Activated naive CD8-positive, alpha-beta T cell treated with anti-CD3 and anti-CD28 coated beads, Interleukin-2, amount 10 ng/mL, durations not matched to agents 7 days and 5 days (primary cell): ENCODE measurements around the gene TM4SF5. TPM values are rescaled to one million over a fixed set of nuclear protein-coding genes. Genes with fewer than 3 reads are reported as not detected.

Experiments
- ATAC-seq: fragments of 150-1000 bp; cut with Tn5 transposase; one replicate; pipeline ENCODE4 v1.10.0; 2021; ENCODE audit warnings: low read depth, moderate library complexity
- POLR2A ChIA-PET: fragments of 350-600 bp; sonication (Branson Sonifier 250); formaldehyde crosslinking; loops from one replicate; lab custom pipeline; 2021; ENCODE audit warnings: antibody characterized with exemption; lab: Charles Lee
- DNase-seq: peaks from one replicate; pipeline ENCODE4 v3.0.0; 2021
- H3K27ac Mint-ChIP-seq: one replicate; pipeline ENCODE4 v1.8.0; 2022; ENCODE audit warnings: mild to moderate bottlenecking, mixed read lengths
- H3K27me3 Mint-ChIP-seq: one replicate; pipeline ENCODE4 v1.8.0; 2022; ENCODE audit warnings: mild to moderate bottlenecking, moderate library complexity, mixed read lengths
- H3K36me3 Mint-ChIP-seq: one replicate; pipeline ENCODE4 v1.8.0; 2021; ENCODE audit warnings: mild to moderate bottlenecking, mixed read lengths
- H3K4me1 Mint-ChIP-seq: one replicate; pipeline ENCODE4 v1.8.0; 2021; ENCODE audit warnings: mixed read lengths
- H3K4me3 Mint-ChIP-seq: one replicate; pipeline ENCODE4 v1.8.0; 2022; ENCODE audit warnings: mild to moderate bottlenecking, moderate library complexity, mixed read lengths
- H3K9me3 Mint-ChIP-seq: one replicate; pipeline ENCODE4 v1.8.0; 2021; ENCODE audit warnings: mixed read lengths
- total RNA-seq, 2 experiments: library from RNA; stranded (reverse); gene quantifications; one replicate each; pipeline ENCODE4 v1.2.3, GENCODE V29; 2021

TM4SF5 gene
- total RNA-seq, 2 experiments from 2014 or later: not detected

GRCh38 chr17:4759776-4760236 is 11.9 kb upstream of the TM4SF5 start:
- Mint-ChIP-seq H3K27me3 (peaks cover 35% of the 10 kb centered on the region), H3K4me1 (no peaks in the 10 kb centered on the region), H3K9me3 (no peaks in the 10 kb centered on the region), H3K27ac (no peak overlapping the region), H3K4me3 (no peak overlapping the region), H3K36me3 (no peaks in the 10 kb centered on the region)
- no peak for ATAC-seq
- POLR2A ChIA-PET: no interaction called here
- no peak for DNase-seq

DNA sequence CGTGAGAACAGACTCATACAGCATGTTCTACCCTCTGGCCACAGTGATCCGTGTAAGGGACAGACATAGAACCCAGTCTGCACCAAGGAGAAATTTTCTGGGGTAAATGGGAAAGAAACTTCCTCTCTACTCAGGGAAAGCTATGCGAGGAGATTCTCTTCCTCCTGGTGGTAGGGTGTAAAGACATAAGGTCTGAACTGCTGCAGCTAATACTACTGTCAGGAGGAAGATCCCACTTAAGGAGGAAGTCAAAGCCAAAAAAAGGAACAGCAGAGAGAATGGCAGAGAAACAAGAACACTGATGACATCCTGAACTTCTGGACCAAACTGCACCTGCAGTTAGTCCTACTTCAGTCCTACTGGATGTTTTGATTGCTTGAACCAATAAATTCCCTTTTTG is 7.1 kb upstream of the TM4SF5 start:
- peaks cover 18% of the 10 kb centered on the region for H3K27me3 Mint-ChIP-seq
- no peaks in the 10 kb centered on the region for H3K9me3 Mint-ChIP-seq
- no peak overlapping the region for H3K4me3 Mint-ChIP-seq
- no peaks in the 10 kb centered on the region for H3K36me3 Mint-ChIP-seq
- ATAC-seq: no peak
- DNase-seq: no peak
- POLR2A ChIA-PET: no interaction called here
- no peak overlapping the region for H3K27ac Mint-ChIP-seq
- no peaks in the 10 kb centered on the region for H3K4me1 Mint-ChIP-seq

DNA sequence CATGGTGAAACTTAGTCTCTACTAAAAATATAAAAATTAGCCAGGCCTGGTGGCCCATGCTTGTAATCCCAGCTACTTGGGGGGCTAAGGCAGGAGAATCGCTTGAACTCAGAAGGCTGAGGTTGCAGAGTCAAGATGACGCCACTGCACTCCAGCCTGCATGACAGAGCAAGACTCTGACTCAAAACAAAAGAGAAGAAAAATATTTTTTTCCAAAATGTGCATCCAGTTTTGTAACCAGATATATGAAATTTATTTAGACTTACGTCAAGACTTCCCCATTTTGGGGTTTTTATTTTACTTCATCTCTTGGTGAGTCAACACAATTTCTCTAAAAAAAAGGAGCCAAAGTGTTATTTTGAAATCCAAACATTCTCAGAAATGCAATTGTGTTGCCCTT is 5.5 kb upstream of the TM4SF5 start:
- ATAC-seq (no peak), DNase-seq (no peak)
- POLR2A ChIA-PET: no interaction called here
- H3K4me3 Mint-ChIP-seq: no peak overlapping the region
- H3K36me3 Mint-ChIP-seq: no peaks in the 10 kb centered on the region
- H3K9me3 Mint-ChIP-seq: no peaks in the 10 kb centered on the region
- H3K27me3 Mint-ChIP-seq: peaks cover 23% of the 10 kb centered on the region
- peaks cover 4% of the 10 kb centered on the region for H3K4me1 Mint-ChIP-seq
- H3K27ac Mint-ChIP-seq: no peak overlapping the region

DNA sequence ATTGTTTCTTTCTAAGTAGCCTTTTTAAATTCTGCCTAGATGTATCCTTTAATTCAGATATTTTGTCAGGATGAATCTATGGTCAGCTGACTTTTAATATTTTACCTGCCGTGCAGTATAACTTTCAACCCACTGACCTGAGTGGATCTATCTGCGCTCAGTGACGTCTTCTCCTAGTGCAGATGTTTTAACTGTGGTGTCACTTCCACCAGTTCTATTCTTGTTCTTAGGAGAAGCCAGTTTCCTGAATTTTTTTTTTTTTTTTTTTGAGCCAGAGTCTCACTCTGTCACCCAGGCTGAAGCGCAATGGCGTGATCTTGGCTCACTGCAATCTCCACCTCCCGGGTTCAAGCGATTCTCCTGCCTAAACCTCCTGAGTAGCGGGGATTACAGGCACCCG is 5.0 kb upstream of the TM4SF5 start:
- POLR2A ChIA-PET: no interaction called here
- no peaks in the 10 kb centered on the region for H3K9me3 Mint-ChIP-seq
- H3K27me3 Mint-ChIP-seq: peaks cover 21% of the 10 kb centered on the region
- peaks cover 8% of the 10 kb centered on the region for H3K4me1 Mint-ChIP-seq
- H3K4me3 Mint-ChIP-seq: no peak overlapping the region
- ATAC-seq: no peak
- DNase-seq: no peak
- H3K36me3 Mint-ChIP-seq: no peaks in the 10 kb centered on the region
- H3K27ac Mint-ChIP-seq: no peak overlapping the region

DNA sequence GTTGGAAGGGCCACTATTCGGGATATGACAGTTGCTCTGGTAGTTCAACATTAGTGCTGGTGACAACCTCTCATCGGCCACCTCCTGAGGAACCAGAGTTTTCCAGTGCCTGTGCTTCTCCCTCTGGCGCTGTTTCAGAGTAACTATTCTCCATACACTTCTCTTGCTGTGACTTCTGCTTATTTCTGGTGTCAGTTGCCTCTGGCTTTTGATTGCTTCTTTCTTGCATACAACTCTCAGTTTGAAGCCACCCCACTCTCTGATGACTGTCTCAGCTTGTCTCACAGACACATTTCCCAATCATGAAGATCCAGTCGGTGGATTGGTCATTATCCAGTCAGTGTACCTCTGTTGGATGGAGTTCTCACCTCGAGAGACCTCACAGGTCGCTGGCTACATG is 3.4 kb upstream of the TM4SF5 start:
- Mint-ChIP-seq H3K4me1 (peaks cover 11% of the 10 kb centered on the region), H3K4me3 (no peak overlapping the region), H3K27me3 (peaks cover 24% of the 10 kb centered on the region), H3K9me3 (no peaks in the 10 kb centered on the region), H3K27ac (no peak overlapping the region), H3K36me3 (no peaks in the 10 kb centered on the region)
- POLR2A ChIA-PET: no interaction called here
- DNase-seq (no peak), ATAC-seq (no peak)

DNA sequence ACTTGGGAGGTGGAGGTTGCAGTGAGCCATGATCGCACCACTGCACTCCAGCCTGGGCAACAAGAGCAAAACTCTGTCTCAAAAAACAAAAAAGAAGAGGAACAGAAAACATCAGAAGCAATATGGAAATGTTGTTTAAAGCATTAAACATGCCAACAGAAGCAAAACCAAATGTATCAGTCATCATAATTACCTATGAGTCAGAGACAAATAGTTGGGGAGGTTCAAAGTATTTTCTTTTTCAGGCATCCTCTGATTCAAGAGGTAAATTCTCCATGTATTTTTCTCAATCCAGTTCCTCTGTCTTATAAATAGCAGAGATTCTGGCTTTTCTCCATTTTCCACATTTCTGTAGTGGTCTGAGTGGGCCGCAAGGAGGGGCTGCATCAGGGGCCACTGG is 2.1 kb upstream of the TM4SF5 start:
- Mint-ChIP-seq H3K27ac (no peak overlapping the region), H3K36me3 (no peaks in the 10 kb centered on the region), H3K4me1 (peaks cover 13% of the 10 kb centered on the region), H3K27me3 (peaks cover 23% of the 10 kb centered on the region), H3K4me3 (no peak overlapping the region), H3K9me3 (no peaks in the 10 kb centered on the region)
- POLR2A ChIA-PET: no interaction called here
- DNase-seq (no peak), ATAC-seq (no peak)

DNA sequence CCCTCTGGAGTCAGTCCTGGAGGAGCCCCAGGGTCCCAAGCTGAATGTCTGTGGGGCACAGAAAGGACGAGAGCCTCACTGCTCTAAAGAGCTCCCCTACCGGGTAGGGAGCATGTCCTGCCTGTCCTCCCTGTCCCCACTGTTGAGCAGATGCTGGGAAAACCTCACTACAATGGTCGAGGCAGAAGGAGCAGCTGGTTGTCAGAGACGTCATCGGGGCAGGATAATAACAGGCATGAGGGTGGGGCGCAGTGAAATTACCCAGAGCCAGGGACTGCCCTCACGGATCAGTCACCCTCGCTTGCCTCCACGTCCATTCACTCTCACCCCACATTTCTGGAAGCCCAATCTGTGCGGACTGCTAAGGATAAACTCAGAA is 538 bp downstream of the TM4SF5 start:
- peaks cover 29% of the 10 kb centered on the region for H3K27me3 Mint-ChIP-seq
- no peak for ATAC-seq
- no peak for DNase-seq
- peaks cover 13% of the 10 kb centered on the region for H3K4me1 Mint-ChIP-seq
- H3K4me3 Mint-ChIP-seq: no peak overlapping the region
- H3K36me3 Mint-ChIP-seq: no peaks in the 10 kb centered on the region
- H3K27ac Mint-ChIP-seq: no peak overlapping the region
- POLR2A ChIA-PET: interaction anchor here (1.0 to 1.7 kb wide), 3 partner anchors 17 to 119 kb away, joined by 3 read pairs; partner anchors contain the start of gene GLTPD2
- no peaks in the 10 kb centered on the region for H3K9me3 Mint-ChIP-seq

DNA sequence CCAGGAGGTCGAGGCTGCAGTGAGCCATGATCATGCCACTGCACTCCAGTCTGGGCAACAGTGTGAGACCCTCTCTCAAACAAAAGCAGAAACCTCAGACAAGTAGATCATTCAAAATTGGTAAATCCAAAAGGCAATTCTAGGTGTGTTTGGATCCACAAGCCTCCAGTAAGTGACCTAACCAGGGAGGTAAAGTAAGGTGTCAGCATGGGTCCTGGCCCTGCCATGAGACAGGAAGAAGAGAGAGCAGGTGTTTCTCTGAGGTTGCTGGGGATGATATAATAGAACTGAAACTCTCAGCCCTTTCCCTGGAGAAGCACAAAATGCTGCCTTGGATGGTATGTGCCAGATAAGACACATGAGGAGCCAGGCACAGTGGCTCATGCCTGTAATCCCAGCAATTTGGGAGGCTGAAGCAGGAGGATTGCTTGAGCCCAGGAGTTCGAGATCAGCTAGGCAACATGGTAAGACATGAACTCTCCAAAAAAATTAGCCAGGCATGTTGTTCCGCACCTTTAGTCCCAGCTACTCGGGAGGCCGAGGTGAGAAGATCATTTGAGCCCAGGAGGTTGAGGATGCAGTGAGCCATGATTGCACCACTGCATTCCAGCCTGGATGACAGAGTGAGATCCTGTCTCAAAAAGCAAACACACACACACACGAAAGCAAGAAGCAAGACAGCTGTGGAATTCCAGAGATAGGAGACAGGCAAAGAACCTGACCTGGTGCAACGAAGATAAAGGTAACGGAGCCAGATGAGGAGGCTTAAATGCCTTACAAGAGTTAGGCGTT is 6.5 kb downstream of the TM4SF5 start:
- H3K4me3 Mint-ChIP-seq: no peak overlapping the region
- no peak overlapping the region for H3K27ac Mint-ChIP-seq
- H3K4me1 Mint-ChIP-seq: peaks cover 10% of the 10 kb centered on the region
- POLR2A ChIA-PET: no interaction called here
- peaks cover 41% of the 10 kb centered on the region for H3K27me3 Mint-ChIP-seq
- no peaks in the 10 kb centered on the region for H3K36me3 Mint-ChIP-seq
- DNase-seq (no peak), ATAC-seq (no peak)
- H3K9me3 Mint-ChIP-seq: no peaks in the 10 kb centered on the region

DNA sequence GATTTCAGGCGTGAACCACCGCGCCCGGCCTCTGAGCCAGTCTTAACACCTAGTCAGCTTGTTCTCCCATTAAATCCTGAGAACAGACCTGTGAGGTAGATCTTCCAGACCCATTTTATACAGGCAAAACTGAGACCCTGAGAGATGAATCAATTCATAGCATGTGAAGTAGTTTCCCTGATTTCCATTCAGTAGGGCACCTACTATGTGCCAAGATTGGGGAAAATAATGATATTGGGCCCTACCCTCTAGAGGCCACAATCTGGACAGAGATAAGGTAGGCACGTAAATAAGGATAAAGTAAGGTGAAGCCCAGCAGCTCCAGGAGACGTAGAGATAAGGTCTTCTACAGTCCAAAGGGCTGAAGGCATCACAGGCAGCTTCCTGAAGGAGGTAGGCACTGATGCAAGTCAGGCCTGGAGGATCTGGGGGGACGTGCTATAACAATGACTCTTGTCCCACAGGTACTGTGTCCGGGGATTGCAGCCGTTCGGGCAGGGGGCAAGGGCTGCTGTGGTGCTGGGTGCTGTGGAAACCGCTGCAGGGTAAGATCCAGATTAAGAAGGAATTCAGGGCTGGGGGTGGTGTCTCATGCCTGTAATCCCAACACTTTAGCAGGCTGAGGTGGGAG is 8.8 kb downstream of the TM4SF5 start:
- POLR2A ChIA-PET: interaction anchor here (0.9 to 1.0 kb wide), 2 partner anchors 8 to 70 kb away, joined by 3 to 4 read pairs; partner anchors contain the start of genes ARRB2 and GLTPD2
- H3K27me3 Mint-ChIP-seq: peaks cover 56% of the 10 kb centered on the region

GRCh38 chr17:4782652-4783051 is 11.0 kb downstream of the TM4SF5 start:
- Mint-ChIP-seq H3K4me1 (peaks cover 22% of the 10 kb centered on the region), H3K4me3 (no peak overlapping the region), H3K27me3 (peaks cover 71% of the 10 kb centered on the region), H3K36me3 (no peaks in the 10 kb centered on the region), H3K9me3 (no peaks in the 10 kb centered on the region), H3K27ac (no peak overlapping the region)
- POLR2A ChIA-PET: interaction anchor here (0.7 to 1.5 kb wide), 4 partner anchors 10 to 74 kb away, joined by 4 to 7 read pairs (median 5); no protein-coding TSS in a partner anchor
- DNase-seq: peak; percentile 41
- peak; percentile 40 for ATAC-seq

More for the DNA sequence above, 8.8 kb downstream of the TM4SF5 start:
- Mint-ChIP-seq H3K36me3 (no peaks in the 10 kb centered on the region), H3K4me3 (no peak overlapping the region), H3K9me3 (no peaks in the 10 kb centered on the region), H3K4me1 (peaks cover 10% of the 10 kb centered on the region), H3K27ac (no peak overlapping the region)
- ATAC-seq (no peak), DNase-seq (no peak)

DNA sequence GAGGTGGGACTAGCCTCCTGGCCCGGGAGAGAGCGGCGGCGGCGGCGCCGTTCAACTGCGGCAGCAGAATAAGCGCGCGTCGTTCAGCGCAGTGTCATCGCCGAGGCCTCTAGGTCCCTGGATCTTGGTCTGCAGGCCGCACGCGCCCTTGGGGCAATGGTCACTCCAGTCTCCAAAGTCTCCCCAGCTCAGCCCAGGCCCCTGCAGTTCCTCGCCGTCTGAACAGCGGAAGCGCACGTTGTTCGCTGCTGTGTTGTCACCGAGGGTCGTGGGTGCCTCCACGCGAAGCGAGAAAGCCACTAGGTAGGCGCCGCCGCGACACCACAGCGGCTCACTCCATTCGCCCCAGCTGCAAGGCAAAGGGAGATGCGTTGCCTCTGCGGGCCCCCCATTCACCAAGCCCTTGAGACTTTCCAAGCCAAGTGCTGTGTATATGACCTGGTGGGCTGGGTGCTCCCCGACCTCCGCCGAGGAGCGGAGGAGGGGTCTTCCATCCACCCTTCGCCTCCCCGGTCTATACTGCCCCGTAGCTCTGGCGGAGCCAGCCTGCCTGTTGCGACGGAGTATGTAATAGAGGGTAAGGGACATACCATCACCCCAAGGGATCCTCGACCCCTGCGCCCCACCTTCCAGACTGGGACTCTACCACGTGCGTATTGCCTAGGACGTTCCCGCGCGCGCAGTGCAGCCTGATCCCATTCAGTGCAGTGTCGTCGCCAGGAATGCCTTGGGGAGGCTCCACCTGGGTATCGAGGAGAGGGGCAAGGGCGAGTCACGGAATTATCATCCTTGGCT is 13.8 kb downstream of the TM4SF5 start:
- Mint-ChIP-seq H3K4me1 (peaks cover 18% of the 10 kb centered on the region), H3K9me3 (no peaks in the 10 kb centered on the region), H3K4me3 (peak overlapping the region; percentile 55), H3K36me3 (no peaks in the 10 kb centered on the region), H3K27me3 (peaks cover 77% of the 10 kb centered on the region), H3K27ac (no peak overlapping the region)
- ATAC-seq: no peak
- peak; percentile 49 for DNase-seq
- POLR2A ChIA-PET: interaction anchor here (0.5 to 1.4 kb wide), 2 partner anchors 10 kb away, joined by 3 to 5 read pairs; partner anchors contain the start of gene PSMB6

DNA sequence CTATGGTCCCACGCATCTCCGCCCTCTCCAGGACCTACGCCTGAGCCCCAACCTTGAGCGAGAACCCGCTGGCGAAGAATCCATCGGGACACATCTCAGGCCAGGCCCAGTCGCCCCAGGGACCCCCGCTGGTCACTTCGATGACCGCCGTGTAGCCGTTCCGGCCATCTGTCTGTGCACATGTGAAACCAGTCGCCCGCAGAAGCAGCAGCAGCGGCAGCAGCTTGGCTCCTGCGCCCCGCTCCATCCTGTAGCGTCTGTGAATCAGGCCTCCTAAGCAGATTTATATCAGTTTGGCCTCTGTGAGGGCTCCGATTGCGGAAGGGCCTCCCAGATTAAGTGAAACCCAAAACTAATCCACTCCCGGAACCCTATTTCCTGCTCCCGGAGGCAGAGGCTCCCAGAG is 14.4 kb downstream of the TM4SF5 start, which contains the start of gene VMO1:
VMO1 (minus strand) TSS at position 259 of the 406 bp plus-strand sequence; CDS start at position 247, 12 bp downstream.
- Mint-ChIP-seq H3K4me1 (peaks cover 21% of the 10 kb centered on the region), H3K9me3 (no peaks in the 10 kb centered on the region), H3K27ac (no peak within 1 kb of the TSS), H3K4me3 (peak within 1 kb of the TSS; percentile 55), H3K27me3 (peaks cover 74% of the 10 kb centered on the region), H3K36me3 (no peaks in the 10 kb centered on the region)
- ATAC-seq (no peak), DNase-seq (no peak)
- POLR2A ChIA-PET: interaction anchor here (0.5 kb wide), 1 partner anchor 97 kb away, joined by 3 read pairs; no protein-coding TSS in a partner anchor

- DNase-seq (no peak), ATAC-seq (no peak)
- no peaks in the 10 kb centered on the region for H3K36me3 Mint-ChIP-seq
- H3K27ac Mint-ChIP-seq: no peak overlapping the region
- no peak overlapping the region for H3K4me3 Mint-ChIP-seq
- H3K4me1 Mint-ChIP-seq: peaks cover 21% of the 10 kb centered on the region
- H3K27me3 Mint-ChIP-seq: peaks cover 76% of the 10 kb centered on the region
- no peaks in the 10 kb centered on the region for H3K9me3 Mint-ChIP-seq
- POLR2A ChIA-PET: interaction anchor here (0.5 to 1.6 kb wide), 2 partner anchors 9 to 97 kb away, joined by 3 to 4 read pairs; partner anchors contain the start of gene PSMB6
Observed at GRCh38 chr17:4786516-4786915, 14.8 kb downstream of the TM4SF5 start.
